Lung (tissue), 12 donors: Measurements from ENCODE around the gene SAFB2. TPM values are rescaled to one million over a fixed set of nuclear protein-coding genes. Genes with fewer than 3 reads are reported as not detected.

Source experiments
- ATAC-seq: fragments of 200-7000 bp; cut with Tn5 transposase; one replicate; pipeline ENCODE4 v1.9.1; 2020; ENCODE audit warnings: moderate number of reproducible peaks; ENCODE audit not compliant: insufficient read depth, low FRiP score
- DNase-seq, 3 donors: peaks; one replicate each; pipeline ENCODE4 v3.0.0-alpha.2; 2013 to 2017
- H3K27ac ChIP-seq, 2 donors: one replicate each; pipeline ENCODE4 v1.5.1; 2013; ENCODE audit warnings: mild to moderate bottlenecking in 2 of 2, moderate library complexity in 2 of 2, control low read depth in 1 of 2, inconsistent platforms in 1 of 2, low read depth in 1 of 2, low read length in 1 of 2
- H3K27me3 ChIP-seq, 3 donors: one replicate each; pipeline ENCODE4 v1.5.1; 2013; ENCODE audit warnings: low read length in 2 of 3; ENCODE audit not compliant: control insufficient read depth in 3 of 3, insufficient read depth in 3 of 3
- H3K36me3 ChIP-seq, 4 donors: one replicate each; pipeline ENCODE4 v1.5.1; 2013; ENCODE audit warnings: low read length in 4 of 4, mild to moderate bottlenecking in 1 of 4, moderate library complexity in 1 of 4; ENCODE audit not compliant: control insufficient read depth in 4 of 4, insufficient read depth in 4 of 4
- H3K4me1 ChIP-seq, 5 donors: one replicate each; pipeline ENCODE4 v1.5.1; 2013; ENCODE audit warnings: low read length in 5 of 5, mild to moderate bottlenecking in 2 of 5, moderate library complexity in 1 of 5; ENCODE audit not compliant: control insufficient read depth in 5 of 5, insufficient read depth in 5 of 5
- H3K4me3 ChIP-seq: one replicate; pipeline ENCODE4 v1.5.1; 2013; ENCODE audit warnings: mild to moderate bottlenecking, control low read depth, moderate library complexity
- H3K9ac ChIP-seq, 2 donors: one replicate each; pipeline ENCODE4 v1.5.1; 2013; ENCODE audit warnings: low read length in 2 of 2, control low read depth in 1 of 2; ENCODE audit not compliant: insufficient read depth in 1 of 2
- H3K9me3 ChIP-seq, 4 donors: one replicate each; pipeline ENCODE4 v1.5.1; 2013; ENCODE audit warnings: low read length in 3 of 4, mild to moderate bottlenecking in 1 of 4, moderate library complexity in 1 of 4; ENCODE audit not compliant: control insufficient read depth in 4 of 4, insufficient read depth in 3 of 4
- CTCF ChIP-seq: IDR thresholded peaks from 2 replicates; pipeline ENCODE4 v1.5.1; 2012; ENCODE audit warnings: mild to moderate bottlenecking; ENCODE audit errors: control extremely low read depth, extremely low read depth
- WGBS, 2 donors: extraction: QIAGEN DNeasy Blood & Tissue Kit; methylation state at CpG; one replicate each; pipeline ENCODE4 v1.1.7; 2013; 5-methylcytosine and 5-hydroxymethylcytosine counted together
- polyA plus RNA-seq, 2 donors: library from polyadenylated mRNA; stranded (reverse); fragments of 200-250 nt; gene quantifications; one replicate each; pipeline ENCODE4 v1.2.1, GENCODE V29; 2013
- total RNA-seq, 2 donors: library from RNA; depleted of rRNA in 1 of 2; stranded (reverse); fragments of >200 nt in 1 of 2; gene quantifications; one replicate each; pipeline ENCODE4 v1.2.1, GENCODE V29; 2014 to 2021
- donor health status: control.
- donor health status: control.
- donor health status: Bipolar disorder and iron deficiency.
- donor health status: healthy.
- donor health status: DM: yes; HTN: yes; CAD: no.

Gene SAFB2
- total and polyA plus RNA-seq, 4 donors, result 39.7 to 88.6 (median 68.5) TPM

- no peak for TF ChIP-seq CTCF
- WGBS, 2 donors, result 79 to 86% methylated on average over 9 of the region's 9 CpGs
- Histone ChIP-seq H3K9ac (no peak overlapping the region), H3K36me3 (no peaks in the 10 kb centered on the region), H3K9me3 (peaks cover 0 to 8% (median 0%) of the 10 kb centered on the region in 4 donors), H3K27ac (no peak overlapping the region), H3K27me3 (no peaks in the 10 kb centered on the region), H3K4me1 (no peaks in the 10 kb centered on the region), H3K4me3 (no peak overlapping the region)
- DNase-seq (no peak), ATAC-seq (no peak)
Observed at GRCh38 chr19:5553892-5554291, 68.7 kb downstream of the SAFB2 start.

DNA sequence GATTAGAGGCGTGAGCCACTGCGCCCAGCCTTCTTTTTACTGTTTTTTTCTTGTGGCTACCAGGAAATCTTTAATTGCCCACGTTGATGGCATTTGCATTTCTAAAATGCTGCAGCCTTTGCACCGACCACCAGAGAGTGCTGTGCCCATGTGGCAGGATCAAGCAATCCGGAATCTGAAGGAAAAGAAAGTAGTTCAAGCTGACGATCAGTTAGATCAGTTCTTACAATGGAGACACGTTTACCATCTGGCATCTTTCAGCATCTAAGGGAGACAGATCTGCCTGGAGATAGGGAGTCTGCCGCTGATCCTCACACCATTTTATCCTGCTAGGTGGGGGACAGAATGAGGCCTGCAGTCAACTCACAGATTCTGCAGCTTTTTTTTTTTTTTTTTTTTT is 74.7 kb downstream of the SAFB2 start:
- no peak overlapping the region for H3K27ac ChIP-seq
- no peaks in the 10 kb centered on the region for H3K4me1 ChIP-seq
- ATAC-seq, result no peak
- no peak overlapping the region for H3K9ac ChIP-seq
- H3K36me3 ChIP-seq, result no peaks in the 10 kb centered on the region
- H3K27me3 ChIP-seq, result no peaks in the 10 kb centered on the region
- WGBS, 2 donors, result 25 to 27% methylated on average over 8 of the region's 8 CpGs
- peak; percentile 9 for TF ChIP-seq CTCF
- no peak overlapping the region for H3K4me3 ChIP-seq
- no peak for DNase-seq
- H3K9me3 ChIP-seq, result no peaks in the 10 kb centered on the region

DNA sequence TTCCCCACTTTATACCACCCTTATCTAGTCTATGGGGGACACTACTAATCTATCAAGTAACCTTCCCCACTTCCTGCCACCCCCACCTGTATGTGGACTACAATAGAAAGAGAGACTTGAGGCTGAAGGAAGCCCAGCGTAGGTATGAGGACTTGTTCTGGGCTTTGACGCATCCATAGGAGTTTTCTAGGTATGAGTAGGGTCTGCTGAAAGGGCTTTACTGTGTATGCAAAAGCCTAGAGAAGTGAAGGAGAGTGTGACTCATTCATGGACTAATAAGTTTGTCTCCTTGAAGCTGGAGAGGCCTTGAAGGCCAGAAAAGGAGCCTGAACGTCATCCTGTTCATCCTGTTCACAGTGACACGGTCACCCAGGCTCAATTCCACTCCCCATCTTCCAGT is 76.6 kb downstream of the SAFB2 start:
- Histone ChIP-seq H3K27ac (no peak overlapping the region), H3K27me3 (peaks cover 0 to 3% (median 0%) of the 10 kb centered on the region in 3 donors), H3K4me1 (no peaks in the 10 kb centered on the region), H3K4me3 (no peak overlapping the region), H3K36me3 (no peaks in the 10 kb centered on the region), H3K9ac (no peak overlapping the region), H3K9me3 (no peaks in the 10 kb centered on the region)
- TF ChIP-seq CTCF, result no peak
- ATAC-seq (no peak), DNase-seq (no peak)
- 79 to 88% methylated on average over 4 of the region's 4 CpGs for WGBS, 2 donors

GRCh38 chr19:5545051-5545450 is 77.5 kb downstream of the SAFB2 start:
- no peaks in the 10 kb centered on the region for H3K9me3 ChIP-seq
- DNase-seq (no peak), ATAC-seq (no peak)
- no peak overlapping the region for H3K9ac ChIP-seq
- H3K4me1 ChIP-seq, result no peaks in the 10 kb centered on the region
- peaks cover 0 to 3% (median 0%) of the 10 kb centered on the region in 3 donors for H3K27me3 ChIP-seq
- no peak for TF ChIP-seq CTCF
- no peaks in the 10 kb centered on the region for H3K36me3 ChIP-seq
- H3K27ac ChIP-seq, result no peak overlapping the region
- 88 to 90% methylated on average over 5 of the region's 5 CpGs for WGBS, 2 donors
- H3K4me3 ChIP-seq, result no peak overlapping the region
